NB4 (cell line): ENCODE data around the gene MXRA7.

Source experiments
- DNase-seq: peaks from one replicate; pipeline ENCODE4 v3.0.0; 2010; ENCODE audit warnings: low read depth
- H3K4me3 ChIP-seq: one replicate; pipeline ENCODE4 v1.5.1; 2011; ENCODE audit warnings: mild to moderate bottlenecking, low read depth, low read length, moderate library complexity
- CTCF ChIP-seq: IDR thresholded peaks from one replicate; pipeline ENCODE4 v1.5.1; 2012; ENCODE audit warnings: low read depth, low read length
- MAX ChIP-seq: IDR thresholded peaks from 2 replicates; pipeline ENCODE4 v1.6.1; 2011; ENCODE audit warnings: low read depth, low read length
- MYC ChIP-seq: IDR thresholded peaks from 2 replicates; pipeline ENCODE4 v1.6.1; 2011; ENCODE audit warnings: low read depth, low read length
- POLR2A ChIP-seq: IDR thresholded peaks from 2 replicates; pipeline ENCODE4 v1.6.1; 2011; ENCODE audit warnings: mild to moderate bottlenecking; ENCODE audit not compliant: insufficient read length; ENCODE audit errors: extremely low read depth

MXRA7 gene

GRCh38 chr17:76691379-76692191 is 19.2 kb downstream of the MXRA7 start:
- TF ChIP-seq CTCF (no peak), MYC (no peak), POLR2A (no peak), MAX (no peak)
- no peak overlapping the region for H3K4me3 ChIP-seq
- DNase-seq = no peak

GRCh38 chr17:76690596-76691280 is 20.0 kb downstream of the MXRA7 start:
- DNase-seq = no peak
- TF ChIP-seq CTCF (no peak), MYC (no peak), MAX (no peak), POLR2A (no peak)
- H3K4me3 ChIP-seq = no peak overlapping the region

GRCh38 chr17:76689859-76690258 is 20.9 kb downstream of the MXRA7 start:
- H3K4me3 ChIP-seq = no peak overlapping the region
- TF ChIP-seq MYC = no peak
- no peak for TF ChIP-seq MAX
- no peak for TF ChIP-seq CTCF
- no peak for TF ChIP-seq POLR2A
- no peak for DNase-seq

GRCh38 chr17:76688165-76688622 is 22.6 kb downstream of the MXRA7 start:
- no peak overlapping the region for H3K4me3 ChIP-seq
- no peak for DNase-seq
- no peak for TF ChIP-seq CTCF

GRCh38 chr17:76687298-76688164 is 23.2 kb downstream of the MXRA7 start:
- DNase-seq = no peak
- no peak for TF ChIP-seq CTCF
- no peak for TF ChIP-seq MAX
- no peak for TF ChIP-seq POLR2A
- TF ChIP-seq MYC = no peak
- no peak overlapping the region for H3K4me3 ChIP-seq
